GDM1 (cell line): ENCODE results near the gene ZNF10.

Source experiments
- DNase-seq: peaks from one replicate; lab custom pipeline; 2025; lab: John Stamatoyannopoulos, UW

ZNF10 gene

GRCh38 chr12:133130038-133130807, at the start of gene ZNF10, which contains the start of gene ZNF891:
Gene ZNF10, plus strand, starts transcription at chr12:133130627. Its CDS starts 13,866 bp downstream, at chr12:133144493.
Gene ZNF891, minus strand, starts transcription at chr12:133130274. Its CDS starts 8,356 bp downstream, at chr12:133121918.
- DNase-seq, result peak; percentile 96

GRCh38 chr12:133081159-133081780, 49.2 kb upstream of the ZNF10 start:
- DNase-seq, result no peak

- no peak for DNase-seq
Measured at GRCh38 chr12:133083345-133083744, 47.1 kb upstream of the ZNF10 start.

DNA sequence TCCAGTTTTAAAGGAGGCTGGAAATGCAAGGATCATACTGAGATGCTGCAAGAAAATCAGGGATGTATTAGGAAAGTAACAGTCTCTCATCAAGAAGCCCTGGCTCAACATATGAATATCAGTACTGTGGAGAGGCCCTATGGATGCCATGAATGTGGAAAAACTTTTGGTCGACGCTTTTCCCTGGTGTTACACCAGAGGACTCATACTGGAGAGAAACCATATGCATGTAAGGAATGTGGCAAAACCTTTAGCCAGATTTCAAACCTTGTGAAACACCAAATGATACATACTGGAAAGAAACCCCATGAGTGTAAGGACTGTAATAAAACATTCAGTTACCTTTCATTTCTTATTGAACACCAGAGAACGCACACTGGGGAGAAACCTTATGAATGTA, 24.8 kb upstream of the ZNF10 start:
- DNase-seq, result no peak

- no peak for DNase-seq
Measured at GRCh38 chr12:133106253-133106652, 24.2 kb upstream of the ZNF10 start.

- no peak for DNase-seq
Measured at GRCh38 chr12:133107121-133107520, 23.3 kb upstream of the ZNF10 start.

GRCh38 chr12:133108150-133108549, 22.3 kb upstream of the ZNF10 start:
- no peak for DNase-seq

DNA sequence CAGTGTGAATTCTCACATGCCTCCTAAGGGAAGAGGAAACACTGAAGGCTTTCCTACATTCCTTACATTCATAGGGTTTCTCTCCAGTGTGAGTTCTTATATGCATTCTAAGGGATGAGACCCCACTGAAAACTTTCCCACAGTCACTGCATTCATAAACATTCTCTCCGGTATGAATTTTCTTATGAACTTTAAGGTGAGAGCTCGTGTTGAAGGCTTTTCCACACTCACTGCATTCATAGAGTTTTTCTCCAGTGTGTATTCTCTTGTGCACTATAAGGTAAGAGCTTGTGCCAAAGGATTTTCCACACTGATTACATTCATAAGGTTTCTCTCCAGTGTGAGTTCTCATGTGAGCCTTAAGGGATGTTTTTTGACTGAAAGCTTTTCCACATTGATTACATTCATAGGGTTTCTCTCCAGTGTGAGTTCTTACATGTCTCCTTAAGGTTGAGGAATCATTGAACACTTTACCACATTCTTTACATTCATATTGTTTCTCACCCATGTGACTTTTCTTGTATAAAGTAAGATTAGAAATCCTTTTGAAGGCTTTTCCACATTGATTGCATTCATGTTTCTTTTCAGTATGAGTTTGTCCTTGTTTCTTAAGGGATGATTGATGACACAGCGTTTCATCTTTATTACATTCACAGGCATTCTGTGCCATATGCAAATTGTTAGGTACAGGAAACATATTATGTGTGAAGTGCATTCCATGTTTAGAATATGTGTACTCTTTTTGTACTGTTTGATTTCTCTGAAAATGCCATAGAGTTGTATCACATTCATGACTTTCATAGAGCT, 9.8 kb upstream of the ZNF10 start:
- DNase-seq, result no peak

- no peak for DNase-seq
Measured at GRCh38 chr12:133124674-133125073, 5.8 kb upstream of the ZNF10 start.

- no peak for DNase-seq
Measured at GRCh38 chr12:133129368-133130037, 924 bp upstream of the ZNF10 start.

DNA sequence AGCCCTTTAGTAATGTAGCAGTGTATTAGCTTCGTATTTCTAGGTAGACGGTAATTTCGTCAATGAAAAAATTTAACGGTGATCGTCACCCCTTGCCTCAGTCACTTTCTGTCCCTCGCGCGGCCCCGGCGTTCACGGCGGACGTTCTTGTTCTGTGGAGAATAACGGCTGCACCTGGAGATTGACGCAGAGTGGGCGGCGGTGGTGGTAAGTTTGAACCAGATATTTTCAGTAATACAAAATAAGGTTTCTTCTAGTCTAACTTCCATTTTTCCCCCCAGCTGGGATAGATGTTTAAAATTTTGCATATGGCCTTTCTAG, 341 bp downstream of the ZNF10 start:
- DNase-seq, result no peak

- no peak for DNase-seq
Measured at GRCh38 chr12:133135747-133136146, 5.3 kb downstream of the ZNF10 start.

DNA sequence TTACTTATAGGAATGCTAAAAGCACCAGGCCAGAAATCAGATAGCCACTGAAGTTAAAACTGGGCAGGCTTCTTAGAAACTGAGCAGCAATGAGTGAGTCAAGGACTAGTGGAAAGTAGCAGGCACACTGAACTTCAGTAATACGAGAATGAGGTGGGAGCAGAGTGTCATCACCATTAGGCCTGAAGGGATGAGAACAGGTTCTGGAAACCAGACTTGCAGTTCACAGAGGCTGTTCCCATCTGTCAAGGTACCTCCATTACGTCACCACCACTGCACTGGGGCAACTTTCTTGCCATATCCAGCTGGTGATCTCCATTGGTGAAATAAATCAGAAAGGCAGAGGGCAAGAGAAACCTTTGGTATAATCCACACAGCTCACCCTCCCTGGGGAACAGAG, 15.6 kb downstream of the ZNF10 start:
- no peak for DNase-seq

GRCh38 chr12:133156125-133156690, 25.8 kb downstream of the ZNF10 start:
- no peak for DNase-seq

- no peak for DNase-seq
Measured at GRCh38 chr12:133165776-133166175, 35.3 kb downstream of the ZNF10 start.

GRCh38 chr12:133172491-133172890, 42.1 kb downstream of the ZNF10 start:
- no peak for DNase-seq

DNA sequence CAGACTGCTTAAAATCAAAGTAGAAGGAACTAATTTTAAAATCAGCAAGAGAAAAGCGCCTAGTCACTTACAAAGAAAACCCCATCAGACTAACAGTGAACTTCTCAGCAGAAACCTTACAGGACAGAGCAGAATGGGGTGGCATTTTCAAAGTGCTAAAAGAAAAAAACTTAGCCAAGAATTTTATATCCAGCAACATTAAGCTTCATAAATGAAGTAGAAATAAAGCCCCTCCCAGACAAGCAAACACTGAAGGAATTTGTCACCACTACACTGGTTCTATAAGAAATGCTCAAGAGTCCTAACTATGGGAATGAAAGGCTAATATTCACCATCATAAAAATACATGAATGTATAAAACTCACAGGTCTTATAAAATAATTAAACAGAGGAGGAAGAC, 44.5 kb downstream of the ZNF10 start:
- DNase-seq, result no peak

- no peak for DNase-seq
Measured at GRCh38 chr12:133180669-133181068, 50.2 kb downstream of the ZNF10 start.

GRCh38 chr12:133181238-133181959, 51.0 kb downstream of the ZNF10 start, which contains the start of gene ZNF268:
Gene ZNF268, plus strand, starts transcription at chr12:133181495. Its CDS starts 503 bp downstream, at chr12:133181998.
- DNase-seq, result peak; percentile 84

GRCh38 chr12:133190176-133190575, 59.7 kb downstream of the ZNF10 start:
- DNase-seq, result no peak

GRCh38 chr12:133192847-133193246, 62.4 kb downstream of the ZNF10 start:
- no peak for DNase-seq
